Calu3 (cell line): ENCODE data around the gene SGPL1. TPM values are rescaled to one million over a fixed set of nuclear protein-coding genes. Genes with fewer than 3 reads are reported as not detected.

Experiments used
- BruUV-seq: library from RNA; stranded (reverse); fragments of 400-500 nt; replicated peaks from 2 replicates; lab custom pipeline; 2021; lab: Mats Ljungman, UMichigan
- CTCF ChIA-PET: fragments of 300-600 bp; sonication (Branson Sonifier 250); formaldehyde crosslinking; loops from one replicate; lab custom pipeline; 2022; ENCODE audit warnings: antibody characterized with exemption; lab: Charles Lee
- DNase-seq: peaks from one replicate; pipeline ENCODE4 v3.0.0; 2022
- H3K27ac Mint-ChIP-seq: one replicate; pipeline ENCODE4 v1.8.0; 2022; ENCODE audit warnings: mixed read lengths; ENCODE audit not compliant: unreplicated experiment
- H3K27me3 Mint-ChIP-seq: one replicate; pipeline ENCODE4 v1.8.0; 2022; ENCODE audit warnings: mixed read lengths; ENCODE audit not compliant: unreplicated experiment
- H3K36me3 Mint-ChIP-seq: one replicate; pipeline ENCODE4 v1.8.0; 2022; ENCODE audit warnings: mild to moderate bottlenecking, moderate library complexity, mixed read lengths; ENCODE audit not compliant: insufficient read depth, unreplicated experiment
- H3K4me1 Mint-ChIP-seq: one replicate; pipeline ENCODE4 v1.8.0; 2022; ENCODE audit warnings: mild to moderate bottlenecking, low read depth, mixed read lengths; ENCODE audit not compliant: unreplicated experiment
- H3K4me3 Mint-ChIP-seq: one replicate; pipeline ENCODE4 v1.8.0; 2022; ENCODE audit warnings: mild to moderate bottlenecking, low read depth, moderate library complexity, mixed read lengths; ENCODE audit not compliant: unreplicated experiment
- H3K9me3 Mint-ChIP-seq: one replicate; pipeline ENCODE4 v1.8.0; 2022; ENCODE audit warnings: low read depth, mixed read lengths; ENCODE audit not compliant: unreplicated experiment
- intact Hi-C: fragments of 100-400 bp; cut with micrococcal nuclease; formaldehyde crosslinking; loops from one replicate; pipeline ENCODE4 v1.10.0; 2022; ENCODE audit not compliant: unreplicated experiment
- total RNA-seq: library from RNA; stranded (reverse); gene quantifications from 2 replicates; pipeline ENCODE4 v1.2.3, GENCODE V29; 2022
- TF ChIP-seq, protein P1 (sequence below): fragments of 200-600 bp; IDR thresholded peaks from one replicate; pipeline ENCODE4 v1.8.0; 2022; ENCODE audit warnings: antibody characterized with exemption; ENCODE audit not compliant: unreplicated experiment

The SGPL1 gene
- total RNA-seq, 1 experiment from 2014 or later = 84.6 TPM

DNA sequence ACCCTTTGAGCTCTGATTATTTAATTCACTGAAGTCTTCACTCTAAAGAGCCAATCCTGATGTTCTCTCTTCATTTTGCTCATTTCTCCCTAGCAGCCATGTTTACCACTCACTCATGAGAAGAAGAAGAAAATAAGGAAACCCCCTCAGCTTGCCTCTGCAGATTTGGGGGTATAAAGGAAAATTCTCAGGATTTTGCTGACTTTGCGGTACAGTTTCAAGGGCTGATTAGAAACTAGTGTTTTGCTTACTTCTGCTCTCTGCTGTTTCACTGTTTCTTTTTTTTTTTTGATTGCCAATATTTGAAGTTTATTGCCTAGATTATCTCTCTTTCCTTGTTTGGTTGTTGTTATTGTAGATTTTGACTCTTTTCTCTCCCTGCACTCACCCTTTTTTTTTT, 49.2 kb downstream of the SGPL1 start:
- no peak for DNase-seq
- H3K27me3 Mint-ChIP-seq = no peaks in the 10 kb centered on the region
- H3K4me3 Mint-ChIP-seq = no peak overlapping the region
- TF ChIP-seq, protein P1, sequence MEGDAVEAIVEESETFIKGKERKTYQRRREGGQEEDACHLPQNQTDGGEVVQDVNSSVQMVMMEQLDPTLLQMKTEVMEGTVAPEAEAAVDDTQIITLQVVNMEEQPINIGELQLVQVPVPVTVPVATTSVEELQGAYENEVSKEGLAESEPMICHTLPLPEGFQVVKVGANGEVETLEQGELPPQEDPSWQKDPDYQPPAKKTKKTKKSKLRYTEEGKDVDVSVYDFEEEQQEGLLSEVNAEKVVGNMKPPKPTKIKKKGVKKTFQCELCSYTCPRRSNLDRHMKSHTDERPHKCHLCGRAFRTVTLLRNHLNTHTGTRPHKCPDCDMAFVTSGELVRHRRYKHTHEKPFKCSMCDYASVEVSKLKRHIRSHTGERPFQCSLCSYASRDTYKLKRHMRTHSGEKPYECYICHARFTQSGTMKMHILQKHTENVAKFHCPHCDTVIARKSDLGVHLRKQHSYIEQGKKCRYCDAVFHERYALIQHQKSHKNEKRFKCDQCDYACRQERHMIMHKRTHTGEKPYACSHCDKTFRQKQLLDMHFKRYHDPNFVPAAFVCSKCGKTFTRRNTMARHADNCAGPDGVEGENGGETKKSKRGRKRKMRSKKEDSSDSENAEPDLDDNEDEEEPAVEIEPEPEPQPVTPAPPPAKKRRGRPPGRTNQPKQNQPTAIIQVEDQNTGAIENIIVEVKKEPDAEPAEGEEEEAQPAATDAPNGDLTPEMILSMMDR = no peak
- H3K27ac Mint-ChIP-seq = no peak overlapping the region
- H3K4me1 Mint-ChIP-seq = peaks cover 35% of the 10 kb centered on the region
- no peaks in the 10 kb centered on the region for H3K9me3 Mint-ChIP-seq
- intact Hi-C loops = loop anchor here (5.0 kb wide), 1 partner anchor 33 kb away; no protein-coding TSS in a partner anchor
- CTCF ChIA-PET = interaction anchor here (0.7 kb wide), 1 partner anchor 29 kb away, joined by 3 read pairs; no protein-coding TSS in a partner anchor
- BruUV-seq = no TSS peak
- H3K36me3 Mint-ChIP-seq = peaks cover 6% of the 10 kb centered on the region

DNA sequence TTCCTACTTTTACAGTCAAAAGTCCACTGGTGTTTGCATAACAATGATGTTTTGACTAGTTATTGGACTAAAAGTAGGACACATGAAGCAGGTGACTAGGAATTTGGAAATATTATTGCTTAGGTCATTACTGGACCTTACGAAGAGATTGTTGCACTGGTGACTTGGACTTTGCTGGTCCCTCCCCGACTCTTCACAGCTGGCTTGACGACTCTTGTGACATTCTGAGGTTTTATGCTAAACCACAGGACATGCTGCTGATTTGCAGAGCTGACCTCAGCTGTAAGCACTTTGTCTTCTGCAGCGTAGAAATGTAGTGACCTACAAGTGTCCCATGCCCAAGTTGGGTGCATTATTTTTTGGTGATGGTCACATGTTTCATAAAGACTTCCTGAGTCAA, 50.7 kb downstream of the SGPL1 start:
- Mint-ChIP-seq H3K27ac (no peak overlapping the region), H3K27me3 (no peaks in the 10 kb centered on the region), H3K4me3 (no peak overlapping the region), H3K9me3 (no peaks in the 10 kb centered on the region), H3K4me1 (peaks cover 35% of the 10 kb centered on the region), H3K36me3 (peaks cover 13% of the 10 kb centered on the region)
- intact Hi-C loops = loop anchor here (5.0 kb wide), 1 partner anchor 34 kb away; no protein-coding TSS in a partner anchor
- CTCF ChIA-PET = no interaction called here
- BruUV-seq = no TSS peak
- peak; percentile 18 for DNase-seq
- TF ChIP-seq, protein P1 = no peak

DNA sequence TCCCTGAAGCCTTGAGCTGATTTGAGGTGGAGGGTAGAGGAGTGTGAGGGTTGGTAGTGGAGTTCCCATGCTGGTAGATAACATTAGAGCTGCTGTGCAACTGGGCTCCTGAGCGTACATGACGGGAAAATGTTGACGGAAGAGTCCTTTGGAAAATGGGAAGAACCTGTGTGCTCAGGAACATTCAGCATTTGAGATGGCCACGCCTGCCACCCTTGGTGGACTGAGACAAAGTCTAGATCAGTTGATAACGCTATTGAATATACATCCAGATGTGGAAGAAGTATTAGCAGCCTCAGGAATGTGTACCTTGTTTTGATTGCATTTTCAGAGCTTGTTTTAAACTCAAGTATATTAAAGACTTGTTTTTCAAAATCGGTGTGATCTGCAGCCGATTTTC, 56.5 kb downstream of the SGPL1 start:
- CTCF ChIA-PET = interaction anchor here (1.0 kb wide), 1 partner anchor 12 kb away, joined by 11 read pairs; no protein-coding TSS in a partner anchor
- peaks cover 3% of the 10 kb centered on the region for H3K4me1 Mint-ChIP-seq
- intact Hi-C loops = no loop called here
- H3K36me3 Mint-ChIP-seq = peaks cover 23% of the 10 kb centered on the region
- no peak overlapping the region for H3K4me3 Mint-ChIP-seq
- no peaks in the 10 kb centered on the region for H3K27me3 Mint-ChIP-seq
- no peak overlapping the region for H3K27ac Mint-ChIP-seq
- H3K9me3 Mint-ChIP-seq = no peaks in the 10 kb centered on the region
- TF ChIP-seq, protein P1 = no peak
- no peak for DNase-seq
- BruUV-seq = no TSS peak

DNA sequence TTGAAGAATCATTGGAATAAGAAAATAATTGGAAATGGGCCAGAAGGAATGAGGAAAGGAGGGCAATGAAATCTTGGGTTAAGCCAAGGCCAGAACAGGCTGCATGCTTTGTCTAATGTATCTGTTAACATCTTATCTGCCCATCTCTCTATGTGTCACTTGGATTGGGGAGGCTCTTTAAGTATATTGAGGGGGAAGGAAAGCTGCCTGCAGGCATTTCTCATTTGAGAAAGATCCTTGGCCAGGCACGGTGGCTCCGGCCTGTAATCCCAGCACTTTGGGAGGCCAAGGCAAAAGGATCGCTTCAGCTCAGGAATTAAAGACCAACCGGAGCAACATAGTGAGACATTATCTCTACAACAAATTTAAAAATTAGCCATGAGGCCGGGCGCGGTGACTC, 58.3 kb downstream of the SGPL1 start:
- Mint-ChIP-seq H3K36me3 (peaks cover 23% of the 10 kb centered on the region), H3K4me1 (no peaks in the 10 kb centered on the region), H3K4me3 (no peak overlapping the region), H3K9me3 (no peaks in the 10 kb centered on the region), H3K27ac (no peak overlapping the region), H3K27me3 (no peaks in the 10 kb centered on the region)
- DNase-seq = no peak
- BruUV-seq = no TSS peak
- CTCF ChIA-PET = no interaction called here
- TF ChIP-seq, protein P1 = no peak
- intact Hi-C loops = no loop called here
